ENCODE results near the gene TENM3.

GRCh38 chr4:182564724-182565369 is 321.6 kb downstream of the TENM3 start:
- TF ChIP-seq CTCF (IDR thresholded peaks at IDR 0.05; ENCODE audit: borderline replicate concordance, extremely low read depth, low read length, poor library complexity, severe bottlenecking) (no peak), EZH2 (IDR thresholded peaks at IDR 0.05; ENCODE audit: borderline replicate concordance, low read depth, low read length, severe bottlenecking) (no peak)
